ENCODE data around the gene ACSF3.
A peak's percentile ranks its signal among the peaks of the same experiment; 100 is the strongest.

ACSF3 gene

DNA sequence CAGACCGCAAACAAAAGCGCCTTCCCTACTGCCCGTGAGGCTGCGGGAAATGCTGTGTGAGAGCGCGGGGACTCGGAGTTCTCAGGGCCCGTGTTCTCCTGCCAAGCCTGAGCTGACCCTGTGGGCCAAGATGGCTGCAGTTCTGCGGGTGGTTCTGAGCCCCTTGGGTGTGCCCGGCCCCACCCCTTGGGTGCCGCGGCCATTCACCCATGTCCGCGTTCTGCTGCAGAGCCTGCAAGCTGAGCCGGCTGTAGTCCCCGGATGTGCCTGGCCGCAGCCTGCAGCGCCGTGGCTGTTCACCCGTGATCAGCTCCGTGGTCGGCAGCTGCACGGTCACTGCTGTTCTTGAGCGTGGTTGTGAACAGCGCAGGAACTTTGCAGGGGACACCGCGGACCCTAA is 20.0 kb downstream of the ACSF3 start:
- no peaks in the 10 kb centered on the region for H3K9me3 Mint-ChIP-seq
- H3K27me3 Mint-ChIP-seq (ENCODE audit: low read depth), result no peaks in the 10 kb centered on the region
- peaks cover 32% of the 10 kb centered on the region for H3K4me1 Mint-ChIP-seq (ENCODE audit: low read depth)
- H3K4me3 Mint-ChIP-seq, result no peak overlapping the region
- peaks cover 38% of the 10 kb centered on the region for H3K36me3 Mint-ChIP-seq (ENCODE audit: low read depth)
- H3K27ac Mint-ChIP-seq, result peak overlapping the region; percentile 12

DNA sequence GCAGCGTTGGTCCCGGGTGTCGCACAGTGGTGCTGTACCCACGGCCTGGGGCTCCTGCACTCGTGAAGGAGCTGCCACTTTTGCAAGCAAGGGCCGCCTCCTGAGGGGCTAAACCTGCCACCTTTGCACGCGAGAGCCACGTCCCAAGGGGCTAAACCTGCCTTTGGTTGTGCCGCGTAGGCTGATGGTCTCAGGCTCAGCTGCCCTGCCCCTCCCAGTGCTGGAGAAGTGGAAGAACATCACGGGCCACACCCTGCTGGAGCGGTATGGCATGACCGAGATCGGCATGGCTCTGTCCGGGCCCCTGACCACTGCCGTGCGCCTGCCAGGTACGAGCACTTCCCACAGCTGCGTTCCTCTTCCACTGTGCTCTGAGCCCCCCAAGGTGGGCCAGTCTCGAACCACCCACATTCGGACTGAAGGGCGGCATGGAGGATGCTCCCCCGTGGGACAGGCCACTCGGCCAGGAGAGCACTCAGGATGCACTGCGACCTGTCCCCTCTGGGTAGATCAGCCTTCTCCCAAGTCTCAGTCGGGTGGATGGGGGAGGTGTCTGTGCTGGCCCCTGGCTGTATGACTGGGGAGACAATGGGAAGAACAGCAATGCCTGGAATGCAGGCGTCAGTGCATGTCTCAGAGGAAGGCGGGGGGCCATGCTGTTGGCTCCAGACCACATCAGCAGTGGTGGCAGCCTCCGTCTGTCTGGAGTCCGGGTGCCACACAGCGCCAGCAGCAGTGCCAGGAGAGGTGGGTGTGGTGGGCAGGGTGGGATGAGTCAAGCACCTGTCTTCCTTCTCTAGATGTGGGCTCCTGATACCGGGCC is 20.7 kb downstream of the ACSF3 start:
- Mint-ChIP-seq H3K27me3 (ENCODE audit: low read depth) (no peaks in the 10 kb centered on the region), H3K27ac (peak overlapping the region; percentile 98), H3K4me3 (peak overlapping the region; percentile 88), H3K9me3 (no peaks in the 10 kb centered on the region), H3K36me3 (ENCODE audit: low read depth) (peaks cover 38% of the 10 kb centered on the region), H3K4me1 (ENCODE audit: low read depth) (peaks cover 32% of the 10 kb centered on the region)

DNA sequence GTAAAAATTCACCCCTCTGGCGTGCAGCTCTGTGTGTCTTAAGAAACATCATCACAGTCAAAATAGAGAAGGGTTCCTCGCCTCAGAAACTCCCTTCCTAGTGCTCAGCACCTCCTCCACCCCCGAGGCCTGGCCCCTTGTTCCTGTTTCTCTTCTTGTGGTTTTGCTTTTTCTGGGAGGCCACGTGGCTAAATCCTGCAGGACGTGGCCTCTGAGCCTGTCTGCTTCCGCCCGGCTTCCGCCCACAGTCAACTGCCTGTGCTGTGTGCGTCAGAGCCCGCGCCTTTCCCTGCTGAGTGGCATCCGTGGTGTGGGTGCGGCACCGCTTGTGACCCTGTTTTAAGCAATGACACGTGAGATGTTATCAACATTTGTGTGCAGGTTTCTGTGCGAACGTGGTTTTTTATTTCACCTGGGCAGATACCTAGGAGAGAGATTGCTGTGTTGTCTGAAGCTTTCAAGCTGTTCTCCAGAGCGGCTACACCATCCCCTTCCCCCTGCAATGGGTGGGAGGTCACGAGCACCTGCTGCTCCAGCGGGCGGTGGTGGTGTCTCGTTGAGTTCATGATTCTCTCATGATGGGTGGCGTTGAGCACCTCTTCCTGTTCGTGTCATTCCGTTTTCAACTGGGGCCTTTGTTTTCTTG is 21.7 kb downstream of the ACSF3 start:
- peaks cover 41% of the 10 kb centered on the region for H3K36me3 Mint-ChIP-seq (ENCODE audit: low read depth)
- peaks cover 30% of the 10 kb centered on the region for H3K4me1 Mint-ChIP-seq (ENCODE audit: low read depth)
- H3K27me3 Mint-ChIP-seq (ENCODE audit: low read depth), result no peaks in the 10 kb centered on the region
- H3K27ac Mint-ChIP-seq, result peak overlapping the region; percentile 98
- no peaks in the 10 kb centered on the region for H3K9me3 Mint-ChIP-seq
- peak overlapping the region; percentile 88 for H3K4me3 Mint-ChIP-seq

DNA sequence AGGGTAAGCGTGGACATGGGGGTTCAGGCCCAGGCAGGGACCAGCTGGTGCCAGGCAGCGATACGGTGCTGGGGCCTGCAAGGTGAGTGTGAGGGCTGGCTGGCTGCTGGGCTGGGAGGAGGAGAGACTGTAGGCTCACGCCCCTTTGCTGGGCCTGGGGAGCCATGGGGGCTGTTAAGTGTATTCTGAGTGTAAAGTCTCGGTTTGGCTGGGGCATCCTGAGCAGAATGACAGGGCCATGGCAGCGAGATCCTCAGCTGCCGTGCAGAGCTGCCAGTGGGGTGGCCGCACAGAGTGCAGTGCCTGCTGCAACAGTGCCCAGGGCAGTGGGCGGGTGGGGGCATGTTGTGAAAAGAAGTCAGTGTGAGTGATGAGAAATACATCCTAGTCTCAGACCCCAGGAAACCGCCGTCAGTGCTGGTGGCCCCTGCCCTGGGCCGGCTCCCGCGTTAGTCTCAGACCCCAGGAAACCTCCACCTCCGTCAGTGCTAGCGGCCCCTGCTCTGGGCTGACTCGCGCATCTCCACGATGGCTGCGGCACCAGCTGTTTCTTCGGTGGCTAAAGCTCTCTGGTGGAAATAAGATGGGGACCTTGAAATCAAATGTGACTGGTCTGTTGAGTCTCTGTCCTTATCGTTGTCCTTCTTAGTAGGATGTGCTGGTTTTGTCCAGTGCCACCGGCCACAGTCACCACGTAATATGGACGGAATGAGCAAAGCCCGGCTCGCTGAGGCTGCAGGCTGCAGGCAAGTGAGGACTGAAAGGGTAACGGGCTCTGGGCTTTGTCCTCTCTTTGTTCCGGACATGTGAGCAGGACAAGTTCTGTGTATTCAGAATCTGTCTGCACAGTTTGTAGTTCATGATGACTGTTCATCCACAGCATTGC is 22.9 kb downstream of the ACSF3 start:
- peak overlapping the region; percentile 98 for H3K27ac Mint-ChIP-seq
- H3K4me3 Mint-ChIP-seq, result no peak overlapping the region
- H3K9me3 Mint-ChIP-seq, result no peaks in the 10 kb centered on the region
- peaks cover 45% of the 10 kb centered on the region for H3K36me3 Mint-ChIP-seq (ENCODE audit: low read depth)
- H3K4me1 Mint-ChIP-seq (ENCODE audit: low read depth), result peaks cover 30% of the 10 kb centered on the region
- no peaks in the 10 kb centered on the region for H3K27me3 Mint-ChIP-seq (ENCODE audit: low read depth)

DNA sequence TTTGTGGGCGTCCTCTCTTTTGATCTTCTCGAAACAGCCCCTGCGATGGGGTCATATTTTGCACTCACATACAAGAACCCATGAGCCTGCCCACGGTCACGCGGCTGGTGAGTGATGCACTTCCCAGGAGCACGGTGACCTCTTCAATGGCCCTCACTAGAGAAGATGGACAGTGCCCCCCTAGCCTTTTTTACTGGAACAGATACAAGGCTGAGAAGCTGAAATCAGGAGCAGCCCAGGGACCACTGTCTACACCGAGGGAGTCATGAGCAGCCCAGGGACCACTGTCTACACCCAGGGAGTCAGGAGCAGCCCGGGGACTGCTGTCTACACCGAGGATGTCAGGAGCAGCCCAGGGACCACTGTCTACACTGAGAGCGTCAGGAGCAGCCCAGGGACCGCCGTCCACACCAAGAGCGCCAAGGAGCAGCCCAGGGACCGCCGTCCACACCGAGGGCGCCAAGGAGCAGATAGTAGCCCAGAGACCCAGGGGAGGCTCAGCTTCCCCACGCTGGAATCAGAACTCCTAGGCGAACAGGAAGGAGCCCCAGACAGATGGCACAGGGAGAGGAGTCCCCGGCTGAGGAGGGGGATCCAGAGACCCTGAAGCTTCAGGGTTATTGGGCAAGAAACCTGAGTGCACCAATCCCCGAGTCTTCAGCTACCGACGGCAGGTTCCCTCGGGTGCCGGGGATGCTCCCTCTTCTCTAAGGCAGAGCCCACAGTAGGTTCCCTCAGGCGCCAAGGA is 23.7 kb downstream of the ACSF3 start:
- Mint-ChIP-seq H3K27ac (peak overlapping the region; percentile 61), H3K9me3 (no peaks in the 10 kb centered on the region), H3K36me3 (ENCODE audit: low read depth) (peaks cover 45% of the 10 kb centered on the region), H3K27me3 (ENCODE audit: low read depth) (no peaks in the 10 kb centered on the region), H3K4me1 (ENCODE audit: low read depth) (peaks cover 32% of the 10 kb centered on the region), H3K4me3 (no peak overlapping the region)

DNA sequence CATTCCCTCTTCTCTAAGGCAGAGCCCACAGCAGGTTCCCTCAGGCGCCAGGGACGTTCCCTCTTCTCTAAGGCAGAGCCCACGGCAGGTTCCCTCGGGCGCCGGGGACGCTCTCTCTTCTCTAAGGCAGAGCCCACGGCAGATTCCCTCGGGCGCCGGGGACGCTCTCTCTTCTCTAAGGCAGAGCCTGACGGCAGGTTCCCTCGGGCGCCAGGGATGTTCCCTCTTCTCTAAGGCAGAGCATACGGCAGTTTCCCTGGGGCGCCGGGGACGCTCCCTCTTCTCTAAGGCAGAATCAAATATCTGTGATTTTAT is 24.3 kb downstream of the ACSF3 start:
- peak overlapping the region; percentile 47 for H3K27ac Mint-ChIP-seq
- H3K4me1 Mint-ChIP-seq (ENCODE audit: low read depth), result peaks cover 33% of the 10 kb centered on the region
- peaks cover 45% of the 10 kb centered on the region for H3K36me3 Mint-ChIP-seq (ENCODE audit: low read depth)

DNA sequence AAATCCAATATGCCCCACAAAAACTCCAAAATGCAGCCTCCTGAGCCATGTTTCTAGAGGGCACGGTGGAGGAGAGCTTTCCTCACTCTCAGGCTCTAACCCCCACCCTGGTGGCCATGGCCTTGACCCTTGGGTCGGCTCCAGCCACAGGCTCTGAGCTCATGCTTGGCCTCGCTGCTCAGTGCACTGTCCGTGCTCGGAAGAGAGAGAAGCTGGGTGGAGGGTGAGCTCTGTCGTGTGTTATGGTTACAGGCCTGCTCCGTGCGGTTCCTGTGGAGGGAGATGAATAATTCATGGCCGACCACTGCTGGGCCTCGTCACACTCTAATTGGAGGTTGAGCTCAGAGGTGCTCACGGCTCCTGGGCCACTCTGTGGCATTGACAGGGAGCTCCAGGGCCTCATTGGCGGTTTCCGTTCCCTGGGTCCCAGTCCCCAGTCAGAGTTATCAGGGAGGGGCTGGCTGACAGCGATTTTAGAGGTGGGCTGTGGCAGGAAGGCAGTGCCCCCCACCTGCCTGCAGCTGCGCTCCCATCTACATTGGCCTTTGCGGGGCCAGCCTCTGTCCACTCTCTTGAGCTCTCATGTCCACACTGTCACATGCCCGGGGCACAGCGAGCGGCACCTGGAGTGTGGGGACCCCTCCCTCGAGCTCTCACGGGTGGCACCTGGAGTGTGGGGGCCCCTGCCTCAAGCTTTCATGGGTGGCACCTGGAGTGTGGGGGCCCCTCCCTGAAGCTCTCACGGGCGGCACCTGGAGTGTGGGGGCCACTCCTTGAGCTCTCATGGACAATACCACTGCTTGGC is 24.9 kb downstream of the ACSF3 start:
- Mint-ChIP-seq H3K36me3 (ENCODE audit: low read depth) (peaks cover 44% of the 10 kb centered on the region), H3K4me1 (ENCODE audit: low read depth) (peaks cover 36% of the 10 kb centered on the region), H3K9me3 (no peaks in the 10 kb centered on the region), H3K4me3 (no peak overlapping the region), H3K27ac (peak overlapping the region; percentile 47), H3K27me3 (ENCODE audit: low read depth) (no peaks in the 10 kb centered on the region)

More for the DNA sequence above, 24.3 kb downstream of the ACSF3 start:
- no peak overlapping the region for H3K4me3 Mint-ChIP-seq
- no peaks in the 10 kb centered on the region for H3K27me3 Mint-ChIP-seq (ENCODE audit: low read depth)
- H3K9me3 Mint-ChIP-seq, result no peaks in the 10 kb centered on the region

DNA sequence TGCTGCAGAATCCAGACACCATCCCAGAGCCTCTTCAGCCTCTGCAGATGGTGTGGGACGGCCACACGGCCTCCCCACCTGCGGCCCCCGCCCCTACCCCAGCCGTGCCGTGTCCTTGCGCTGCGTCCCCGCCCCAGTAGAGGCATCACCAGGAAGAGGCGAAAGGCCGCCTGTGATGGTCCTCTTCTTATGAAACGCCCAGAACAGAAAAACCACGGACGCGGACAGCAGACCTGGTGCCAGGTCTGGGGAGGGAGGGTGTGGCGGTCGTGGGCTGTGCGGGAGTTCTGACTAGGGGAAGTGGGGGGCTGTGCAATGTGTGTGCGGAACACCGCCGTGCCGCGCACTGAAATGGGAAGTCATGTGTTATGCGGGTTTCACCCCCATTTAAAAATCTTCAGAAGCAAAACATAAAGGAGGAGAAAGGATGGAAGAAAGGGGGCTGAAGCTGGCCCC is 25.5 kb downstream of the ACSF3 start:
- H3K27ac Mint-ChIP-seq, result no peak overlapping the region
- no peaks in the 10 kb centered on the region for H3K27me3 Mint-ChIP-seq (ENCODE audit: low read depth)
- no peaks in the 10 kb centered on the region for H3K9me3 Mint-ChIP-seq
- peaks cover 45% of the 10 kb centered on the region for H3K36me3 Mint-ChIP-seq (ENCODE audit: low read depth)
- H3K4me3 Mint-ChIP-seq, result no peak overlapping the region
- peaks cover 31% of the 10 kb centered on the region for H3K4me1 Mint-ChIP-seq (ENCODE audit: low read depth)

DNA sequence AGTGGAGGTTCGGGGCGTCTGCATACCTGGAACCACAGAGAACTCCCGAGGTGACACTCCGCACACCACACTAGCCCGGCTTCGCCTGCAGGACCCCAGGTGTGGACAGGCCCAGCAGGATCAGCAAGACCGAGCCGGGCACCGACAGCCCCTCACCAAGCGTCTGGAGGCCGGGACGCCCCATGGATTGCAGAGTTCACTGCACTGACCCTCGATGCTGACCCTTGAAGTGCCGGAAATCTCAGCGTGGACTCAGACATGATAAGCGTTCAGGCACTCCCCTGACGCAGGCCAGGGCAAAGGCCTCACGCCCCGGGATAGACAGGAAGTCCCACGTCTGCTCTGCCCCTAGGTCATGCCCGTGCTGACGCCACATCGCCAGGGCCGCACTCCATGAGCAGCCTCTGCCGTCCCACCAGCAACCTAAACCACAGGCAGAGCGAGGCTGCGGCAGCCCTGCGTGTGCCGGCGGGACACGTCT is 26.0 kb downstream of the ACSF3 start:
- Mint-ChIP-seq H3K4me1 (ENCODE audit: low read depth) (peaks cover 28% of the 10 kb centered on the region), H3K27me3 (ENCODE audit: low read depth) (no peaks in the 10 kb centered on the region), H3K9me3 (no peaks in the 10 kb centered on the region), H3K36me3 (ENCODE audit: low read depth) (peaks cover 46% of the 10 kb centered on the region), H3K4me3 (no peak overlapping the region), H3K27ac (no peak overlapping the region)

DNA sequence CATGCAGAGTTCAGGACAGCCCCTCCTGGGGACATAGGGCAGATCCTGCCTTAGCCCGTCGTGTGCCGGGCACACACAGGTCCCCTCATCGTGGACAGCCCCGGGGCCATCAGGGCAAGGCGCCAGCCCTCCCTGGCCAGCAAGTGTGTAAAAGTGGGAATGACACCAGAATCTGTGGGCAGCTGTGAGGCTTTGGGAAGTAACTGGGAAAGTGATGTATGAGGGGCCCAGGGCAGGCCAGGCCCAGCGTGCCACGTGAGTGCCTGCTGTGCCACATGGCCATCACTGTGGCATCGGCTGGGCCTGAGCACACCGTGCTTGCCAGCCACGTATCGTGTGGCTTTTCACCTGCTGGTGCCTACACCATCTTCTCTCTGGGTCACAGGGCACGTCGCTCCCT is 26.6 kb downstream of the ACSF3 start:
- H3K4me1 Mint-ChIP-seq (ENCODE audit: low read depth), result peaks cover 22% of the 10 kb centered on the region

DNA sequence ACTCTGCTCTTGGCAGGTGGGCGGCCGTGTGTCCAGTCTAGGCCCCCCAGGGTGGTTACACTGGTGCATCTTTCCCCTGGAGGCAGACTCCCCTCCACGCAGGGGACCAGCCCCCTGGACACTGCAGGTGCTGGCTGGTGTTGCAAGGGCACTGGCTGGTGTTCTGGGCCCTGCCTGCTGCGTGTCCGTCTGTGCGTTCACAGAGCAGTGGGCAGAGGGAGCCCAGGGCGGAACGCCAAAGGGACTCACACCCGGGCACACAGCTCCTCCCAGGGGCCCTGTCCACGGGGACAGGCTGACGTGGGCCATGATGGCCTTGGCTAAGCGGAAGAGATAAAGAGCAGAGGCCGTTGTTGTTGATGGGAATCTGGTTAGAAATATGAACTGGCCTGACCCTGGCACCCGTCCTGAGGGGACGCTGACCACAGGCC is 27.3 kb downstream of the ACSF3 start:
- Mint-ChIP-seq H3K4me1 (ENCODE audit: low read depth) (peaks cover 15% of the 10 kb centered on the region), H3K36me3 (ENCODE audit: low read depth) (peaks cover 42% of the 10 kb centered on the region), H3K9me3 (peaks cover 6% of the 10 kb centered on the region), H3K27ac (no peak overlapping the region), H3K4me3 (no peak overlapping the region), H3K27me3 (ENCODE audit: low read depth) (no peaks in the 10 kb centered on the region)

More for the DNA sequence above, 26.6 kb downstream of the ACSF3 start:
- Mint-ChIP-seq H3K27me3 (ENCODE audit: low read depth) (no peaks in the 10 kb centered on the region), H3K27ac (no peak overlapping the region), H3K36me3 (ENCODE audit: low read depth) (peaks cover 43% of the 10 kb centered on the region), H3K9me3 (no peaks in the 10 kb centered on the region), H3K4me3 (no peak overlapping the region)

DNA sequence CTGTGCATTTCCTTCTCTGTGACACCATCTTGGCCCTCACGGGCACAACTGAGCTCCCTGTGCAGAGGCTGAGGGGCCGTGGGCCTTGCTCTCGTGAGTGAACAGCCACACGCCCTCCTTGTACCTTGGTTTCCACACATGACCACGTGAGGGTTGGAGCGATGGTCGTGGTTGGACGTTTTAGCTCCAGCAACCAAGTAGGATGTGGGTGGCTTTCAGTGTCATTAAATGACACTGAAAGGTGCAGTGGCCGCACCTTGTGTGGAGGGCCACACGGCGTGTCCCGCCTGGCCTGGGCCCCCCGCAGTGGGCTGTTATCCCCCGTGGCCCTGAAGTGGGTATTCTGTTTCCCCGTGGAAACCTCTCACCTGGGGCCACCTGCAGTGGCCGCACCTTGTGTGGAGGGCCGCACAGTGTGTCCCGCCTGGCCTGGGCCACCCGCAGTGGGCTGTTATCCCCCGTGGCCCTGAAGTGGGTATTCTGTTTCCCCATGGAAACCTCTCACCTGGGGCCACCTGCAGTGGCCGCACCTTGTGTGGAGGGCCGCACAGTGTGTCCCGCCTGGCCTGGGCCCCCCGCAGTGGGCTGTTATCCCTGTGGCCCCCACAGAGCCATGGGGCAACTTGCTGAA is 28.2 kb downstream of the ACSF3 start:
- H3K4me3 Mint-ChIP-seq, result no peak overlapping the region
- no peak overlapping the region for H3K27ac Mint-ChIP-seq
- peaks cover 12% of the 10 kb centered on the region for H3K4me1 Mint-ChIP-seq (ENCODE audit: low read depth)
- H3K36me3 Mint-ChIP-seq (ENCODE audit: low read depth), result peaks cover 43% of the 10 kb centered on the region
- no peaks in the 10 kb centered on the region for H3K27me3 Mint-ChIP-seq (ENCODE audit: low read depth)
- H3K9me3 Mint-ChIP-seq, result peaks cover 8% of the 10 kb centered on the region

DNA sequence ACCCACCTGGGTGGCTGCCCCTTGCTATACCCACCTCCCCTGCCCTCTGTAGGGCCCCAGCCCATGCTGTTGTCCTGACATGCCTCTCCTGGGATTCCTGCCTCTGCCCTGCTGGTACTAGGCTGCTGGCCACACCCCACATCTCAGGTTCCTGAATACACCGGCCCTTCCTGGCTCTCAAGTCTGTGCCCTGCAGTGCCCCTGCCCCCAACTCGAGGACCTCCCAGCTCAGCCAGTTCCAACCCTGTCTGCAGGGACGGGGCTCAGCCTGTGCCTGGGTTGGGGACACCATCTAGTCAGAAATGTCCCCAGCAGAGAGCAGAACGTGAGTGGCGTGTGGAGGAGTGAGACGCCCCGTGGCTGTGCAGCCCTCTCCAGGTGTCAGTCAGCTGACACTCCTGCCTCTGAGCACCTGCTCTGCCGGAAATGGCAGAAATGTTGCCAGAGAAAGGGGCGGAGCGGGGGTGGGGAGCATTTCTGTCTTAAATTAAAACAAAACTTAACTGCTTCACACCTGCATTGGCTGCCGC is 28.7 kb downstream of the ACSF3 start:
- no peaks in the 10 kb centered on the region for H3K27me3 Mint-ChIP-seq (ENCODE audit: low read depth)
- H3K36me3 Mint-ChIP-seq (ENCODE audit: low read depth), result peaks cover 41% of the 10 kb centered on the region
- no peak overlapping the region for H3K27ac Mint-ChIP-seq
- no peak overlapping the region for H3K4me3 Mint-ChIP-seq
- peaks cover 9% of the 10 kb centered on the region for H3K4me1 Mint-ChIP-seq (ENCODE audit: low read depth)
- peaks cover 8% of the 10 kb centered on the region for H3K9me3 Mint-ChIP-seq
